Neutrophil (primary cell): ENCODE data around the gene EML3.

Source experiments
- H3K27ac ChIP-seq: fragments of 200-600 bp; sonication (generic); 2 replicates; pipeline ENCODE4 v1.5.1; 2016; ENCODE audit warnings: mild to moderate bottlenecking, moderate library complexity
- H3K27me3 ChIP-seq: fragments of 200-600 bp; sonication (generic); 2 replicates; pipeline ENCODE4 v1.6.0; 2016; ENCODE audit warnings: mild to moderate bottlenecking
- H3K36me3 ChIP-seq: fragments of 200-600 bp; sonication (generic); 2 replicates; pipeline ENCODE4 v1.5.1; 2017
- H3K4me1 ChIP-seq, 2 experiments: fragments of 200-600 bp in 1 of 2; sonication (generic) in 1 of 2; 1 replicate in 1 of 2; 2 replicates in 1 of 2; pipeline versions ENCODE4 v1.5.1 to v1.6.1; 2013 to 2016; ENCODE audit warnings: low read depth in 1 of 2, low read length in 1 of 2, mild to moderate bottlenecking in 1 of 2, moderate library complexity in 1 of 2; ENCODE audit not compliant: control insufficient read depth in 1 of 2, insufficient read depth in 1 of 2
- H3K4me3 ChIP-seq, 2 experiments: fragments of 200-600 bp in 1 of 2; sonication (generic) in 1 of 2; 1 replicate in 1 of 2; 2 replicates in 1 of 2; pipeline ENCODE4 v1.5.1; 2013 to 2016; ENCODE audit warnings: low read depth in 1 of 2, low read length in 1 of 2, mild to moderate bottlenecking in 1 of 2, moderate library complexity in 1 of 2
- H3K9me3 ChIP-seq: fragments of 200-600 bp; sonication (generic); 2 replicates; pipeline ENCODE4 v1.5.1; 2016
- CTCF ChIP-seq: fragments of 200-600 bp; sonication (generic); IDR thresholded peaks from 2 replicates; pipeline ENCODE4 v1.5.1; 2016; ENCODE audit warnings: antibody characterized with exemption

Gene EML3

GRCh38 chr11:62603776-62604299 lies 8.7 kb downstream of the EML3 start:
- peaks cover 37 to 40% of the 10 kb centered on the region in 2 experiments for H3K4me1 ChIP-seq
- no peak overlapping the region for H3K27ac ChIP-seq
- H3K4me3 ChIP-seq: no peak overlapping the region
- peaks cover 28% of the 10 kb centered on the region for H3K36me3 ChIP-seq
- TF ChIP-seq CTCF: no peak
- H3K9me3 ChIP-seq: no peaks in the 10 kb centered on the region
- H3K27me3 ChIP-seq: no peaks in the 10 kb centered on the region

GRCh38 chr11:62603072-62603408 lies 9.5 kb downstream of the EML3 start:
- Histone ChIP-seq H3K4me1 (peaks cover 39 to 41% of the 10 kb centered on the region in 2 experiments), H3K36me3 (peaks cover 26% of the 10 kb centered on the region), H3K27ac (no peak overlapping the region), H3K9me3 (no peaks in the 10 kb centered on the region), H3K27me3 (no peaks in the 10 kb centered on the region), H3K4me3 (peak overlapping the region; percentile 89 to 98)
- TF ChIP-seq CTCF: no peak

- TF ChIP-seq CTCF: peak; percentile 13
- Histone ChIP-seq H3K4me1 (peaks cover 36% of the 10 kb centered on the region in 2 experiments), H3K27ac (peak overlapping the region; percentile 84), H3K4me3 (peak overlapping the region; percentile 89 to 98), H3K36me3 (peaks cover 33% of the 10 kb centered on the region), H3K27me3 (no peaks in the 10 kb centered on the region), H3K9me3 (no peaks in the 10 kb centered on the region)
These were observed 10.2 kb downstream of the EML3 start for GRCh38 chr11:62602141-62603071.

GRCh38 chr11:62601372-62602140 lies 11.0 kb downstream of the EML3 start, which contains the start of gene MTA2:
Gene MTA2 (minus strand): TSS chr11:62601865. CDS start chr11:62601450, 415 bp downstream.
- H3K27me3 ChIP-seq: no peaks in the 10 kb centered on the region
- peak; percentile 55 for TF ChIP-seq CTCF
- no peaks in the 10 kb centered on the region for H3K9me3 ChIP-seq
- H3K4me1 ChIP-seq: peaks cover 36% of the 10 kb centered on the region in 2 experiments
- peak within 1 kb of the TSS; percentile 89 to 98 for H3K4me3 ChIP-seq
- H3K27ac ChIP-seq: peak within 1 kb of the TSS; percentile 84
- peaks cover 37% of the 10 kb centered on the region for H3K36me3 ChIP-seq

GRCh38 chr11:62601122-62601371 lies 11.5 kb downstream of the EML3 start:
- H3K27ac ChIP-seq: peak overlapping the region; percentile 84
- H3K4me1 ChIP-seq: peaks cover 36% of the 10 kb centered on the region in 2 experiments
- no peak for TF ChIP-seq CTCF
- peaks cover 39% of the 10 kb centered on the region for H3K36me3 ChIP-seq
- no peaks in the 10 kb centered on the region for H3K27me3 ChIP-seq
- H3K9me3 ChIP-seq: no peaks in the 10 kb centered on the region
- peak overlapping the region; percentile 89 to 98 for H3K4me3 ChIP-seq
